Measurements from ENCODE around the gene AP3D1.

AP3D1 gene

GRCh38 chr19:2166741-2167738 lies 15.7 kb upstream of the AP3D1 start:
- H3K27ac ChIP-seq (ENCODE audit: low read length) = no peak overlapping the region
- no peak overlapping the region for H3K4me3 ChIP-seq (ENCODE audit: low read length)
- H3K27me3 ChIP-seq (ENCODE audit: insufficient read depth, low read length) = no peaks in the 10 kb centered on the region

GRCh38 chr19:2164020-2164998 lies 12.9 kb upstream of the AP3D1 start:
- Histone ChIP-seq H3K4me3 (ENCODE audit: low read length) (peak overlapping the region; percentile 86), H3K27ac (ENCODE audit: low read length) (no peak overlapping the region), H3K9me3 (ENCODE audit: insufficient read depth, low read depth, low read length) (no peaks in the 10 kb centered on the region), H3K4me1 (ENCODE audit: insufficient read depth, low read length) (no peaks in the 10 kb centered on the region), H3K36me3 (ENCODE audit: insufficient read depth, low read depth, low read length) (no peaks in the 10 kb centered on the region), H3K9ac (ENCODE audit: low read depth, low read length) (peak overlapping the region; percentile 77; the same call in 1 of the 2 replicates), H3K27me3 (ENCODE audit: insufficient read depth, low read length) (no peaks in the 10 kb centered on the region)

More at GRCh38 chr19:2166741-2167738, 15.7 kb upstream of the AP3D1 start:
- no peaks in the 10 kb centered on the region for H3K9me3 ChIP-seq (ENCODE audit: insufficient read depth, low read depth, low read length)
- peaks cover 15% of the 10 kb centered on the region for H3K4me1 ChIP-seq (ENCODE audit: insufficient read depth, low read length)
- H3K36me3 ChIP-seq (ENCODE audit: insufficient read depth, low read depth, low read length) = no peaks in the 10 kb centered on the region
- no peak overlapping the region for H3K9ac ChIP-seq (ENCODE audit: low read depth, low read length)

GRCh38 chr19:2160379-2160778 lies 9.0 kb upstream of the AP3D1 start:
- no peak overlapping the region for H3K9ac ChIP-seq (ENCODE audit: low read depth, low read length)
- H3K4me3 ChIP-seq (ENCODE audit: low read length) = no peak overlapping the region
- no peak overlapping the region for H3K27ac ChIP-seq (ENCODE audit: low read length)
- no peaks in the 10 kb centered on the region for H3K9me3 ChIP-seq (ENCODE audit: insufficient read depth, low read depth, low read length)
- no peaks in the 10 kb centered on the region for H3K4me1 ChIP-seq (ENCODE audit: insufficient read depth, low read length)
- H3K36me3 ChIP-seq (ENCODE audit: insufficient read depth, low read depth, low read length) = no peaks in the 10 kb centered on the region
- no peaks in the 10 kb centered on the region for H3K27me3 ChIP-seq (ENCODE audit: insufficient read depth, low read length)

- no peaks in the 10 kb centered on the region for H3K36me3 ChIP-seq (ENCODE audit: insufficient read depth, low read depth, low read length)
- no peaks in the 10 kb centered on the region for H3K27me3 ChIP-seq (ENCODE audit: insufficient read depth, low read length)
- H3K9me3 ChIP-seq (ENCODE audit: insufficient read depth, low read depth, low read length) = no peaks in the 10 kb centered on the region
- H3K4me1 ChIP-seq (ENCODE audit: insufficient read depth, low read length) = no peaks in the 10 kb centered on the region
- H3K9ac ChIP-seq (ENCODE audit: low read depth, low read length) = no peak overlapping the region
- H3K27ac ChIP-seq (ENCODE audit: low read length) = no peak overlapping the region
- H3K4me3 ChIP-seq (ENCODE audit: low read length) = no peak overlapping the region
Measured at GRCh38 chr19:2157452-2157851, 6.1 kb upstream of the AP3D1 start.

- H3K9me3 ChIP-seq (ENCODE audit: insufficient read depth, low read depth, low read length) = no peaks in the 10 kb centered on the region
- no peak overlapping the region for H3K27ac ChIP-seq (ENCODE audit: low read length)
- H3K9ac ChIP-seq (ENCODE audit: low read depth, low read length) = no peak overlapping the region
- H3K4me1 ChIP-seq (ENCODE audit: insufficient read depth, low read length) = peaks cover 4% of the 10 kb centered on the region; the same call in 1 of the 2 replicates
- H3K4me3 ChIP-seq (ENCODE audit: low read length) = no peak overlapping the region
- peaks cover 3% of the 10 kb centered on the region; the same call in 1 of the 2 replicates for H3K36me3 ChIP-seq (ENCODE audit: insufficient read depth, low read depth, low read length)
- no peaks in the 10 kb centered on the region for H3K27me3 ChIP-seq (ENCODE audit: insufficient read depth, low read length)
Measured at GRCh38 chr19:2154587-2155075, 3.3 kb upstream of the AP3D1 start.

- H3K36me3 ChIP-seq (ENCODE audit: insufficient read depth, low read depth, low read length) = peaks cover 15% of the 10 kb centered on the region; the same call in 1 of the 2 replicates
- H3K9me3 ChIP-seq (ENCODE audit: insufficient read depth, low read depth, low read length) = no peaks in the 10 kb centered on the region
- H3K27me3 ChIP-seq (ENCODE audit: insufficient read depth, low read length) = no peaks in the 10 kb centered on the region
- no peak overlapping the region for H3K27ac ChIP-seq (ENCODE audit: low read length)
- H3K9ac ChIP-seq (ENCODE audit: low read depth, low read length) = peak overlapping the region; percentile 95
- peak overlapping the region; percentile 95 for H3K4me3 ChIP-seq (ENCODE audit: low read length)
- peaks cover 8% of the 10 kb centered on the region; the same call in 1 of the 2 replicates for H3K4me1 ChIP-seq (ENCODE audit: insufficient read depth, low read length)
Measured at GRCh38 chr19:2150794-2151338, 500 bp downstream of the AP3D1 start.

- H3K36me3 ChIP-seq (ENCODE audit: insufficient read depth, low read depth, low read length) = peaks cover 16% of the 10 kb centered on the region; the same call in 1 of the 2 replicates
- no peaks in the 10 kb centered on the region for H3K27me3 ChIP-seq (ENCODE audit: insufficient read depth, low read length)
- H3K9me3 ChIP-seq (ENCODE audit: insufficient read depth, low read depth, low read length) = no peaks in the 10 kb centered on the region
- H3K27ac ChIP-seq (ENCODE audit: low read length) = no peak overlapping the region
- peak overlapping the region; percentile 95 for H3K4me3 ChIP-seq (ENCODE audit: low read length)
- peak overlapping the region; percentile 95; the same call in 1 of the 2 replicates for H3K9ac ChIP-seq (ENCODE audit: low read depth, low read length)
- peaks cover 8% of the 10 kb centered on the region; the same call in 1 of the 2 replicates for H3K4me1 ChIP-seq (ENCODE audit: insufficient read depth, low read length)
Measured at GRCh38 chr19:2149980-2150793, 1.2 kb downstream of the AP3D1 start.

- H3K9ac ChIP-seq (ENCODE audit: low read depth, low read length) = peak overlapping the region; percentile 95; the same call in 1 of the 2 replicates
- H3K27ac ChIP-seq (ENCODE audit: low read length) = no peak overlapping the region
- H3K4me1 ChIP-seq (ENCODE audit: insufficient read depth, low read length) = peaks cover 8% of the 10 kb centered on the region; the same call in 1 of the 2 replicates
- no peaks in the 10 kb centered on the region for H3K9me3 ChIP-seq (ENCODE audit: insufficient read depth, low read depth, low read length)
- H3K27me3 ChIP-seq (ENCODE audit: insufficient read depth, low read length) = no peaks in the 10 kb centered on the region
- H3K36me3 ChIP-seq (ENCODE audit: insufficient read depth, low read depth, low read length) = peaks cover 19% of the 10 kb centered on the region; the same call in 1 of the 2 replicates
- no peak overlapping the region for H3K4me3 ChIP-seq (ENCODE audit: low read length)
Measured at GRCh38 chr19:2148482-2149135, 2.8 kb downstream of the AP3D1 start.

- Histone ChIP-seq H3K4me1 (ENCODE audit: insufficient read depth, low read length) (peaks cover 8% of the 10 kb centered on the region; the same call in 1 of the 2 replicates), H3K27me3 (ENCODE audit: insufficient read depth, low read length) (no peaks in the 10 kb centered on the region), H3K9ac (ENCODE audit: low read depth, low read length) (no peak overlapping the region), H3K4me3 (ENCODE audit: low read length) (no peak overlapping the region), H3K27ac (ENCODE audit: low read length) (no peak overlapping the region), H3K36me3 (ENCODE audit: insufficient read depth, low read depth, low read length) (peaks cover 19% of the 10 kb centered on the region; the same call in 1 of the 2 replicates), H3K9me3 (ENCODE audit: insufficient read depth, low read depth, low read length) (no peaks in the 10 kb centered on the region)
Measured at GRCh38 chr19:2145831-2146241, 5.5 kb downstream of the AP3D1 start.

- no peak overlapping the region for H3K4me3 ChIP-seq (ENCODE audit: low read length)
- H3K4me1 ChIP-seq (ENCODE audit: insufficient read depth, low read length) = 0 out of 2 replicates have a peak, but pooled peaks cover 4% of the 10 kb centered on the region
- no peak overlapping the region for H3K27ac ChIP-seq (ENCODE audit: low read length)
- peaks cover 24% of the 10 kb centered on the region; the same call in 1 of the 2 replicates for H3K36me3 ChIP-seq (ENCODE audit: insufficient read depth, low read depth, low read length)
- H3K9ac ChIP-seq (ENCODE audit: low read depth, low read length) = no peak overlapping the region
- H3K27me3 ChIP-seq (ENCODE audit: insufficient read depth, low read length) = no peaks in the 10 kb centered on the region
- no peaks in the 10 kb centered on the region for H3K9me3 ChIP-seq (ENCODE audit: insufficient read depth, low read depth, low read length)
Measured at GRCh38 chr19:2144190-2144589, 7.2 kb downstream of the AP3D1 start.
